ENCODE measurements around the gene PLCXD3.

- TF ChIP-seq CTCF (IDR thresholded peaks at IDR 0.05; ENCODE audit: low read depth, low read length) (no peak), MYC (IDR thresholded peaks at IDR 0.05; ENCODE audit: low read depth, low read length) (no peak), POLR2A (IDR thresholded peaks at IDR 0.05; ENCODE audit: extremely low read depth, insufficient read length) (no peak)
Measured at GRCh38 chr5:41410307-41410706, 100.1 kb downstream of the PLCXD3 start.
